ENCODE data around the gene TRAPPC14.
"Not testable (repeated sequence)": the region's sequence is repeated elsewhere in the genome, so short reads cannot be mapped to it uniquely, and the experiment has no call there.

Gene TRAPPC14

GRCh38 chr7:100152404-100152803 lies 6.1 kb downstream of the TRAPPC14 start:
- Histone ChIP-seq H3K9ac (ENCODE audit: low read length in 2 of 2) (no peak overlapping the region), H3K27me3 (ENCODE audit: control insufficient read depth in 1 of 2, insufficient read depth in 2 of 2, low read length in 2 of 2) (no peaks in the 10 kb centered on the region), H3K27ac (ENCODE audit: low read length) (no peak overlapping the region), H3K9me3 (ENCODE audit: control insufficient read depth in 2 of 2, low read length in 2 of 2) (no peaks in the 10 kb centered on the region), H3K4me1 (ENCODE audit: control insufficient read depth, insufficient read depth, low read length) (peaks cover 23% of the 10 kb centered on the region), H3K4me3 (ENCODE audit: low read length in 2 of 2) (no peak overlapping the region), H3K36me3 (ENCODE audit: control insufficient read depth in 2 of 2, insufficient read depth in 2 of 2, low read length in 2 of 2) (peaks cover 11 to 22% of the 10 kb centered on the region in 2 donors)

GRCh38 chr7:100148559-100149328 lies 9.8 kb downstream of the TRAPPC14 start, which contains the start of gene LAMTOR4:
Gene LAMTOR4 (plus strand): TSS chr7:100148918. CDS start chr7:100148973, 55 bp downstream.
- Histone ChIP-seq H3K4me1 (ENCODE audit: control insufficient read depth, insufficient read depth, low read length) (peaks cover 11% of the 10 kb centered on the region), H3K9me3 (ENCODE audit: control insufficient read depth in 2 of 2, low read length in 2 of 2) (no peaks in the 10 kb centered on the region), H3K4me3 (ENCODE audit: low read length in 2 of 2) (peak within 1 kb of the TSS; percentile 88 to 99), H3K27ac (ENCODE audit: low read length) (peak within 1 kb of the TSS; percentile 70), H3K36me3 (ENCODE audit: control insufficient read depth in 2 of 2, insufficient read depth in 2 of 2, low read length in 2 of 2) (peaks cover 0 to 7% of the 10 kb centered on the region in 2 donors), H3K27me3 (ENCODE audit: control insufficient read depth in 1 of 2, insufficient read depth in 2 of 2, low read length in 2 of 2) (no peaks in the 10 kb centered on the region), H3K9ac (ENCODE audit: low read length in 2 of 2) (peak within 1 kb of the TSS; percentile 94 to 96)

- Histone ChIP-seq H3K4me1 (ENCODE audit: control insufficient read depth, insufficient read depth, low read length) (peaks cover 11% of the 10 kb centered on the region), H3K27ac (ENCODE audit: low read length) (peak overlapping the region; percentile 70), H3K9me3 (ENCODE audit: control insufficient read depth in 2 of 2, low read length in 2 of 2) (no peaks in the 10 kb centered on the region), H3K27me3 (ENCODE audit: control insufficient read depth in 1 of 2, insufficient read depth in 2 of 2, low read length in 2 of 2) (no peaks in the 10 kb centered on the region), H3K9ac (ENCODE audit: low read length in 2 of 2) (peak overlapping the region; percentile 78 to 81), H3K4me3 (ENCODE audit: low read length in 2 of 2) (peak overlapping the region; percentile 79 to 99), H3K36me3 (ENCODE audit: control insufficient read depth in 2 of 2, insufficient read depth in 2 of 2, low read length in 2 of 2) (peaks cover 0 to 2% of the 10 kb centered on the region in 2 donors)
Measured at GRCh38 chr7:100148225-100148558, 10.3 kb downstream of the TRAPPC14 start.

DNA sequence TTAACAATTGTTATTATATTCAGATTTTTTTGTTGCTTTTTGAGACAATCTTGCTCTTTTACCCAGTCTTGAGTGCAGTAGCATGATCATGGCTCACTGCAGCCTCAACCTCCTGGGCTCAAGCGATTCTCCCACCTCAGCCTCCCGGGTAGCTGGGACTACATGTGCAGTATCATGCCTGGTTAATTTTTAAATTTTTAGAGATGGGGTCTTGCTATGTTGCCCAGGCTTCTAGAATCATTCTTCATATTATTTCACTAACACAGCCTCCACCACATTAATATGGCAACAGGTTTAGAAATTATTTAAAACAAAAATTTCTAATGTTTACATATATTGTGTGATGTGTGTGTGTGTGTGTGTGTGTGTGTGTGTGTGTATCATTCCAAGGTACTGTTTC lies 11.2 kb downstream of the TRAPPC14 start:
- no peak overlapping the region for H3K4me3 ChIP-seq (ENCODE audit: low read length in 2 of 2)
- H3K27ac ChIP-seq (ENCODE audit: low read length): no peak overlapping the region
- H3K36me3 ChIP-seq (ENCODE audit: control insufficient read depth in 2 of 2, insufficient read depth in 2 of 2, low read length in 2 of 2): no peaks in the 10 kb centered on the region
- no peaks in the 10 kb centered on the region for H3K9me3 ChIP-seq (ENCODE audit: control insufficient read depth in 2 of 2, low read length in 2 of 2)
- no peak overlapping the region for H3K9ac ChIP-seq (ENCODE audit: low read length in 2 of 2)
- H3K4me1 ChIP-seq (ENCODE audit: control insufficient read depth, insufficient read depth, low read length): peaks cover 11% of the 10 kb centered on the region
- H3K27me3 ChIP-seq (ENCODE audit: control insufficient read depth in 1 of 2, insufficient read depth in 2 of 2, low read length in 2 of 2): no peaks in the 10 kb centered on the region

DNA sequence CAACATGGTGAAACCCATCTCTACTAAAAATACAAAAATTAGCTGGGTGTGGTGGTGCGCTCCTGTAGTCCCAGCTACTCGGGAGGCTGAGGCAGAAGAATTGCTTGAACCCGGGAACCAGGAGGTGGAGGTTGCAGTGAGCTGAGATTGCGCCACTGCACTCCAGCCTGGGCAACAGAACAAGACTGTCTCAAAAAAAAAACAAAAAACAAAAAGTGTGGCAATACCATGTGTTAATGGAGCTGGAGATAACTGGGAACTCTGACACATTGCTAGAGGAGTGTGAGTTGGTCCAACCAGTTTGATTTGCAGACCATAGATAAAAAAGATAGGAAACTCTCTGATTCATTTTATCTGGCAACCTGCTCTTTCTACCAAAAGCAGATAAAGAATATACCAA lies 12.2 kb downstream of the TRAPPC14 start:
- H3K36me3 ChIP-seq (ENCODE audit: control insufficient read depth in 2 of 2, insufficient read depth in 2 of 2, low read length in 2 of 2); H3K9ac ChIP-seq (ENCODE audit: low read length in 2 of 2); H3K9me3 ChIP-seq (ENCODE audit: control insufficient read depth in 2 of 2, low read length in 2 of 2); H3K4me3 ChIP-seq (ENCODE audit: low read length in 2 of 2); H3K27ac ChIP-seq (ENCODE audit: low read length); H3K27me3 ChIP-seq (ENCODE audit: control insufficient read depth in 1 of 2, insufficient read depth in 2 of 2, low read length in 2 of 2): not testable (repeated sequence)
- H3K4me1 ChIP-seq (ENCODE audit: control insufficient read depth, insufficient read depth, low read length): peaks cover 11% of the 10 kb centered on the region

- Histone ChIP-seq H3K4me1 (ENCODE audit: control insufficient read depth, insufficient read depth, low read length) (no peaks in the 10 kb centered on the region), H3K9ac (ENCODE audit: low read length in 2 of 2) (no peak overlapping the region), H3K27me3 (ENCODE audit: control insufficient read depth in 1 of 2, insufficient read depth in 2 of 2, low read length in 2 of 2) (peaks cover 0 to 2% of the 10 kb centered on the region in 2 donors), H3K9me3 (ENCODE audit: control insufficient read depth in 2 of 2, low read length in 2 of 2) (no peaks in the 10 kb centered on the region), H3K36me3 (ENCODE audit: control insufficient read depth in 2 of 2, insufficient read depth in 2 of 2, low read length in 2 of 2) (no peaks in the 10 kb centered on the region), H3K4me3 (ENCODE audit: low read length in 2 of 2) (no peak overlapping the region), H3K27ac (ENCODE audit: low read length) (no peak overlapping the region)
Measured at GRCh38 chr7:100142461-100142860, 16.1 kb downstream of the TRAPPC14 start.

- Histone ChIP-seq H3K27me3 (ENCODE audit: control insufficient read depth in 1 of 2, insufficient read depth in 2 of 2, low read length in 2 of 2) (peaks cover 0 to 2% of the 10 kb centered on the region in 2 donors), H3K4me1 (ENCODE audit: control insufficient read depth, insufficient read depth, low read length) (no peaks in the 10 kb centered on the region), H3K4me3 (ENCODE audit: low read length in 2 of 2) (no peak overlapping the region), H3K36me3 (ENCODE audit: control insufficient read depth in 2 of 2, insufficient read depth in 2 of 2, low read length in 2 of 2) (no peaks in the 10 kb centered on the region), H3K27ac (ENCODE audit: low read length) (no peak overlapping the region), H3K9ac (ENCODE audit: low read length in 2 of 2) (no peak overlapping the region), H3K9me3 (ENCODE audit: control insufficient read depth in 2 of 2, low read length in 2 of 2) (no peaks in the 10 kb centered on the region)
Measured at GRCh38 chr7:100141555-100141949, 17.0 kb downstream of the TRAPPC14 start.

DNA sequence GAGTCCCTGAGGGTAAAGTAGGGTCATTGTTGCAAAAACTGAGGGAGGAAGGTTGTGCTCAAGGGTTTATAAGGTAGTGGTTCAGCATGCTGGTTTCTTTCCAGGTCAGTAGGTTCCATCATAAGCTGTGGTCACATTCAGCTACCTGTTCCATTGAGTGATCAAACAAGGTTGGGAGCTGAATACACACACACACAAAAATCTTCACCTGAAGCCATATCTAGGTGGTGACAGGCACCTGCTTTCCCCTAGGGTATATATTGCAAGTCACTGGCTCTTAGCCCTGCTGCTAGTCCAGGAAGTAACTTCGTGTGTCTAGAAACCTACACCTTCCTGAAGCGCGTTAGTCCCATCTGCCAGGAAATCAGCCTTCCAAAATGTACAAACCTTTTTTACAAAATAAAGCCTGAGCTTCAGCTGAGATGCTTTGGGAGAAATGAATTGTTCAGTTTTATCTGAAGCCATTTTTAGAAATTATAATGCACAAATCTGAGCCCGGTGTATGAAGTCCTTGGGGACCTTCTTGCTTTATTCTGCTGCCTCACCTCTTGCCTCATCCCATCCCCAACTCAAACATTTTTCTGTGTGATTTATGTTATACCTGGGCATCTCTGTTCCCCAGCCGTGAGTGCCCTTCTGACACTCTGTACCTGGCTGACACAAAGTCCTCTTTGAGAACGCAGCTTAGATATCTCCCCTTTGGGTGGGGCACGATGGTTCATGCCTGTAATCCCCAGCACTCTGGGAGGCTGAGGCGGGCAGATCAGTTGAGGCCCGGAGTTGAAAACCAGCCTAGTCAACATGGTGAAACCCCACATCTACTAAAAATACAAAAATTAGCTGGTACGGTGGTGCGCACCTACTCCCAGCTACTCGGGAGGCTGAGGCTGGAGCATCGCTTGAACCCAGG lies 20.4 kb downstream of the TRAPPC14 start:
- Histone ChIP-seq H3K9me3 (ENCODE audit: control insufficient read depth in 2 of 2, low read length in 2 of 2) (no peaks in the 10 kb centered on the region), H3K36me3 (ENCODE audit: control insufficient read depth in 2 of 2, insufficient read depth in 2 of 2, low read length in 2 of 2) (no peaks in the 10 kb centered on the region), H3K27me3 (ENCODE audit: control insufficient read depth in 1 of 2, insufficient read depth in 2 of 2, low read length in 2 of 2) (peaks cover 0 to 2% of the 10 kb centered on the region in 2 donors), H3K4me3 (ENCODE audit: low read length in 2 of 2) (no peak overlapping the region), H3K9ac (ENCODE audit: low read length in 2 of 2) (no peak overlapping the region), H3K27ac (ENCODE audit: low read length) (no peak overlapping the region), H3K4me1 (ENCODE audit: control insufficient read depth, insufficient read depth, low read length) (no peaks in the 10 kb centered on the region)

DNA sequence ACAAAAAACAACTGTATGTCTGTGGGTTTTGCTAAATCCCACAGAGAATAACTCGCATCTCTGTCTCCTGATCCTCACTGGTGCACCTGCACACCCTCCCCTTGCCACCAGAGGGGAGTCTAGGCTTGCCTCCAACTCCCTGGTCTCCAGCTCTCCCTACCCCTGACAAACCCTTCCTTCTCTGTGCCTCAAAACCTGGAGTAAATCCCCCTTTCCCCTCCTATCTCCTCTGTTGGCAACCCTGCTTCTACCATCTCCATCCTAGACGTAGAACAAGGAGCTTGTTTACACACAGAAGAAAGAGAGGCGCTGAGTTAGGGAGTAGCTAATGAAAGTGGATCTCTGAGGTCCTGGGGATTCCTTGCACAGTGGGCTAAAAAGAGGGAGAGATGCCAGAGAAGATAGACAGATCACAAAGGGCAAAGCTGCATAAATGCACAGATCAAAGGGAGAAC lies 25.8 kb downstream of the TRAPPC14 start:
- Histone ChIP-seq H3K9me3 (ENCODE audit: control insufficient read depth in 2 of 2, low read length in 2 of 2) (no peaks in the 10 kb centered on the region), H3K27me3 (ENCODE audit: control insufficient read depth in 1 of 2, insufficient read depth in 2 of 2, low read length in 2 of 2) (no peaks in the 10 kb centered on the region), H3K36me3 (ENCODE audit: control insufficient read depth in 2 of 2, insufficient read depth in 2 of 2, low read length in 2 of 2) (no peaks in the 10 kb centered on the region), H3K9ac (ENCODE audit: low read length in 2 of 2) (no peak overlapping the region), H3K4me1 (ENCODE audit: control insufficient read depth, insufficient read depth, low read length) (peaks cover 12% of the 10 kb centered on the region), H3K4me3 (ENCODE audit: low read length in 2 of 2) (no peak overlapping the region), H3K27ac (ENCODE audit: low read length) (no peak overlapping the region)

- no peaks in the 10 kb centered on the region for H3K36me3 ChIP-seq (ENCODE audit: control insufficient read depth in 2 of 2, insufficient read depth in 2 of 2, low read length in 2 of 2)
- no peaks in the 10 kb centered on the region for H3K9me3 ChIP-seq (ENCODE audit: control insufficient read depth in 2 of 2, low read length in 2 of 2)
- H3K27me3 ChIP-seq (ENCODE audit: control insufficient read depth in 1 of 2, insufficient read depth in 2 of 2, low read length in 2 of 2): no peaks in the 10 kb centered on the region
- H3K4me3 ChIP-seq (ENCODE audit: low read length in 2 of 2): no peak overlapping the region
- H3K4me1 ChIP-seq (ENCODE audit: control insufficient read depth, insufficient read depth, low read length): peaks cover 17% of the 10 kb centered on the region
- no peak overlapping the region for H3K27ac ChIP-seq (ENCODE audit: low read length)
- H3K9ac ChIP-seq (ENCODE audit: low read length in 2 of 2): no peak overlapping the region
Measured at GRCh38 chr7:100132126-100132525, 26.4 kb downstream of the TRAPPC14 start.

Measured in stomach smooth muscle (tissue), 2 donors.